Pancreas (tissue), 10 donors: ENCODE measurements around the gene ADAMTS9. TPM values are rescaled to one million over a fixed set of nuclear protein-coding genes. Genes with fewer than 3 reads are reported as not detected.

Experiments
- ATAC-seq, 4 donors: fragments of 200-7000 bp; cut with Tn5 transposase; one replicate each; pipeline versions ENCODE4 v1.8.0 to v1.9.1; 2020; ENCODE audit warnings: mild to moderate bottlenecking in 4 of 4, moderate library complexity in 4 of 4
- DNase-seq, 6 donors: peaks; one replicate each; pipeline ENCODE4 v3.0.0-alpha.2; 2020
- FAIRE-seq: peaks from 2 replicates; lab custom pipeline; 2012; peaks lifted over from hg19 to GRCh38; lab: Jason Lieb, UNC
- H3K27ac ChIP-seq, 4 donors: fragments of 200-600 bp; sonication (generic); 1 replicate in 3 of 4; 2 replicates in 1 of 4; pipeline versions ENCODE4 v1.5.0 to v1.8.0; 2020
- H3K27me3 ChIP-seq, 4 donors: fragments of 200-600 bp; one replicate each; pipeline ENCODE4 v1.8.0; 2021
- H3K36me3 ChIP-seq, 3 donors: fragments of 200-600 bp; sonication (generic) in 1 of 3; one replicate each; pipeline versions ENCODE4 v1.5.0 to v1.8.0; 2020 to 2021
- H3K4me1 ChIP-seq, 3 donors: fragments of 200-600 bp; one replicate each; pipeline ENCODE4 v1.8.0; 2021
- H3K4me3 ChIP-seq, 4 donors: fragments of 200-600 bp; sonication (generic) in 2 of 4; one replicate each; pipeline versions ENCODE4 v1.5.0 to v1.8.0; 2020 to 2021
- H3K9me3 ChIP-seq, 4 donors: fragments of 200-600 bp; one replicate each; pipeline ENCODE4 v1.8.0; 2021
- WGBS, 2 donors: extraction: QIAGEN DNeasy Blood & Tissue Kit; methylation state at CpG; one replicate each; pipeline ENCODE4 v1.1.7; 2013; 5-methylcytosine and 5-hydroxymethylcytosine counted together
- intact Hi-C, 3 donors: fragments of 100-400 bp; cut with DNase I; formaldehyde crosslinking; loops; one replicate each; pipeline versions ENCODE4 v1.11.1 to v1.14.2; 2022
- polyA plus RNA-seq, 2 donors: library from polyadenylated mRNA; stranded (reverse); fragments of 200-250 nt; gene quantifications; one replicate each; pipeline ENCODE4 v1.2.3, GENCODE V29; 2013
- total RNA-seq, 6 donors: library from RNA; stranded (reverse); fragmentation: NEBNext Ultra II Directional in 4 of 6; extraction: Animal tissue kit (Norgen Biotek cat#: 25700) in 4 of 6; gene quantifications; one replicate each; pipeline versions ENCODE4 v1.2.1 to v1.2.4, GENCODE V29; 2021 to 2023
- TF ChIP-seq, protein P1 (sequence below), 4 donors: fragments of 200-600 bp; sonication (generic) in 3 of 4; IDR thresholded peaks; one replicate each; pipeline versions ENCODE4 v1.5.0 to v1.8.0; 2021; ENCODE audit warnings: antibody characterized with exemption in 4 of 4
- donor health status: healthy with polysubstance abuse.
- donor health status: DM: no; HTN: no; CAD: no; lungs with moderate emphysema.
- donor health status: DM: no; HTN: no; CAD: no.
- donor health status: control.
- donor health status: control.
- donor health status: Bipolar disorder and iron deficiency.
- donor health status: DM: yes; HTN: yes; CAD: no.
- donor health status: DM: no; HTN: no; CAD: no.
- donor health status: DM: no; HTN: no; CAD: no.
- donor health status: DM: yes; HTN: yes; CAD: no.

ADAMTS9 gene
- total and polyA plus RNA-seq, 8 donors: 11.4 to 34.7 (median 16.2) TPM

DNA sequence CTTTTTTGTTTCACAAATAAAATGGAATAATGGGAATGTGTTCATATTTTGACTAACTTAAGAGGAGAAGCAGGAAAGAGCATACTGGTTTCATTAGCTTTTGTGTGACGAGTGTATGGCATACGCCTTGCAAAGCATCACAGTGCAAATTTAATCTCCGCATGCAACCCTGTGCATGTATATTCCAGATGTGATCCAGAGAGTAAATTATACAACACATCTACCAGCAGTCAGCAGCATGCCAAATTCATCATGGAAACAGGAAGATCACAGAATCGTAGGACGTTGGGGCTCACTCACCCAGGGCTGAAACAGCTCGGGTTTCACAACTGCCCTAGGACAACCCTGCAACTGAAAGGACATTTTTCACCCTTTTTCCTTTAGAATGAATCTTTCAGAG lies 53.4 kb downstream of the ADAMTS9 start:
- no peak for DNase-seq
- no peak for ATAC-seq
- WGBS, 2 donors: 78 to 79% methylated on average over 6 of the region's 6 CpGs
- no peak overlapping the region for H3K27ac ChIP-seq
- TF ChIP-seq, protein P1, sequence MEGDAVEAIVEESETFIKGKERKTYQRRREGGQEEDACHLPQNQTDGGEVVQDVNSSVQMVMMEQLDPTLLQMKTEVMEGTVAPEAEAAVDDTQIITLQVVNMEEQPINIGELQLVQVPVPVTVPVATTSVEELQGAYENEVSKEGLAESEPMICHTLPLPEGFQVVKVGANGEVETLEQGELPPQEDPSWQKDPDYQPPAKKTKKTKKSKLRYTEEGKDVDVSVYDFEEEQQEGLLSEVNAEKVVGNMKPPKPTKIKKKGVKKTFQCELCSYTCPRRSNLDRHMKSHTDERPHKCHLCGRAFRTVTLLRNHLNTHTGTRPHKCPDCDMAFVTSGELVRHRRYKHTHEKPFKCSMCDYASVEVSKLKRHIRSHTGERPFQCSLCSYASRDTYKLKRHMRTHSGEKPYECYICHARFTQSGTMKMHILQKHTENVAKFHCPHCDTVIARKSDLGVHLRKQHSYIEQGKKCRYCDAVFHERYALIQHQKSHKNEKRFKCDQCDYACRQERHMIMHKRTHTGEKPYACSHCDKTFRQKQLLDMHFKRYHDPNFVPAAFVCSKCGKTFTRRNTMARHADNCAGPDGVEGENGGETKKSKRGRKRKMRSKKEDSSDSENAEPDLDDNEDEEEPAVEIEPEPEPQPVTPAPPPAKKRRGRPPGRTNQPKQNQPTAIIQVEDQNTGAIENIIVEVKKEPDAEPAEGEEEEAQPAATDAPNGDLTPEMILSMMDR (IDR thresholded peaks at IDR 0.05): no peak
- no peak overlapping the region for H3K4me3 ChIP-seq
- no peaks in the 10 kb centered on the region for H3K9me3 ChIP-seq
- intact Hi-C loops: no loop called here
- no peaks in the 10 kb centered on the region for H3K36me3 ChIP-seq
- no peaks in the 10 kb centered on the region for H3K4me1 ChIP-seq
- H3K27me3 ChIP-seq: no peaks in the 10 kb centered on the region
- FAIRE-seq: no peak

DNA sequence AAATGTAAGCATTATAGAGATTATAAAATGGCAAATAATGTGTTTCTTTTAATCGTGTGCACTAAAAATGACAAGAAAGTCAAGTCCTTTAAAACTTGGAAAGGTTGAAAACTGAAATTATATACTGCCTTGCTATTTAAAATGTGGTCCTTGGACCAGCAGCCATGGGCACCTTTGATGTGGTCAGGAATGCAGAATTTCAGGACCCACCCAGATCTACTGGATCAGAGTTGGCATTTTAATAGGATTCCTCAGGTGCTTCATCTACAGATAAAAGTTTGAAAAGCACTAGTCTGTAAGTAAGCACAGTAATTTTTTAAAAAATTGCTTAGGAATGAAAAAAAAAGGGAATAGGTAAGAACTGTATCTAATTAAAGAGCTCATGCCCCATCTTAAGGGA lies 55.8 kb downstream of the ADAMTS9 start:
- no peaks in the 10 kb centered on the region for H3K36me3 ChIP-seq
- no peaks in the 10 kb centered on the region for H3K4me1 ChIP-seq
- H3K4me3 ChIP-seq: no peak overlapping the region
- FAIRE-seq (no peak), DNase-seq (no peak), ATAC-seq (no peak)
- no peaks in the 10 kb centered on the region for H3K27me3 ChIP-seq
- intact Hi-C loops: no loop called here
- 68 to 82% methylated on average over 1 of the region's 1 CpG for WGBS, 2 donors
- TF ChIP-seq, protein P1 (IDR thresholded peaks at IDR 0.05): no peak
- H3K27ac ChIP-seq: no peak overlapping the region
- no peaks in the 10 kb centered on the region for H3K9me3 ChIP-seq

DNA sequence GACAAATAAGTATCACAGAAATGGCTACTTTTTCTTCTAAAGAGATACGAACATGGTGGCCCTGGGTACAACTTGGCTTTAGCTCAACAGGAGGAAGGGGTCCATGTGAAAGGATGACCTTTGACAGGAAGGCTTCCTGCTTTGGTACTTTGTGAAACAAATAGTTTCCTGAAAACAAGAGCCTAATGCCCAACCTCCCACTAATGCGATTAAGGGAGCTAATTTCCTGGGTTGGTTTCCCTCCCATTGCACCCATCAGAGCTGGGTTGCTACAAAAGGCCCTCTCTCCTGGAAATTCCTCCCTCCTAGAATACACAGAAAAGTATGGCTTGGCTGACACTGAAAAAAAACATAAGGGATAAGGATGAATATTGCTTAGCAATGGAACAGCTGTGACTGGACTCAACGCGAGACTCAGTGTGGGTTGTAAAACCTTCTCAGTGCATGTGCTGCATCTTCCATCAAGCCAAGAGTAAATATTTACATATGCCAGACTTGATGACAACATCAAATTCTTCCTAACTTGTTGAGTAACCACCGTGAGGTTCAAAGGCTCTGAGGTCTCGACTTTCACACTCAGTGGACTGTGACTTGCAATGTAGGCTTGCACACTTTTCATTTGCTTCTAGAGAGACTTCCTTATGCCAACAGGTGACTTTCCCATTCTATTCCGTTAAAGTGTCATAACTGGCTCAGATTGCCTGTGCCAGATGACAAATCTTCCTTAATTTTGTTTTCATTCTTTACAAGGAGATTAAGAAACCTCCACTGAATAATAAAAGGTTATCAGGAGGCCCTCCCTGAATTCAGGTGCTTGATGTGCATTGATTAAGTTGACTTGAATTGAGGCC lies 60.1 kb downstream of the ADAMTS9 start:
- no peak overlapping the region for H3K27ac ChIP-seq
- intact Hi-C loops: no loop called here
- no peaks in the 10 kb centered on the region for H3K36me3 ChIP-seq
- no peaks in the 10 kb centered on the region for H3K9me3 ChIP-seq
- no peaks in the 10 kb centered on the region for H3K4me1 ChIP-seq
- TF ChIP-seq, protein P1 (IDR thresholded peaks at IDR 0.05): no peak
- no peaks in the 10 kb centered on the region for H3K27me3 ChIP-seq
- FAIRE-seq: no peak
- DNase-seq: no peak
- WGBS, 2 donors: 45 to 49% methylated on average over 7 of the region's 7 CpGs
- ATAC-seq: peak in 3 of 4 donors; percentile 30 to 61 (median 34)
- H3K4me3 ChIP-seq: no peak overlapping the region

DNA sequence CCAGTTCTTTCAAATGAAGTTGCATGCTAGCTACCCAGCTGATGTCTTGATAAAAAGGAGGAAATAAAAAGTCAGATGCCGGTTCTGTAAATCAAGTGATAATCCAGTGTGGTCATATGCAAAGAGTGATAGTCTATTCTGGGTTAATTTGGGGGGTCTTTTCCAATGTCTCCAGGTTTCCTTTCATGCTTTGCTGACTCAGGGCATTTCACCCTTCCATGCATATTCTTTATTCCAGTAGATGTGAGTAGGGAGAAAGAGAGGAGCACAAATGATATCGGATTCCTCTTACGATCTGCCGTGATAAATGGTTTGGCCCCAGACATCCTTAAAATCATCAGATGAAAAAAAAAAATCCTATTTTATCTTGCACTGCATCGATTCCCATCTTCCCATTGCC lies 60.8 kb downstream of the ADAMTS9 start:
- ATAC-seq: no peak

More for the DNA sequence above, 60.8 kb downstream of the ADAMTS9 start:
- WGBS, 2 donors: 91 to 93% methylated on average over 5 of the region's 5 CpGs
- Histone ChIP-seq H3K27me3 (no peaks in the 10 kb centered on the region), H3K4me3 (no peak overlapping the region), H3K4me1 (no peaks in the 10 kb centered on the region), H3K36me3 (peaks cover 0 to 6% (median 0%) of the 10 kb centered on the region in 3 donors), H3K27ac (no peak overlapping the region), H3K9me3 (no peaks in the 10 kb centered on the region)
- intact Hi-C loops: no loop called here
- no peak for FAIRE-seq
- TF ChIP-seq, protein P1 (IDR thresholded peaks at IDR 0.05): no peak
- DNase-seq: no peak
